Measurements from ENCODE around the gene NINL. TPM values are rescaled to one million over a fixed set of nuclear protein-coding genes. Genes with fewer than 3 reads are reported as not detected.

The NINL gene
- total and polyA plus RNA-seq, 2 of the 8 experiments (the other 6 are each of a cell fraction or from before 2014, with no cell fraction given) = 15.3 to 30.0 TPM

DNA sequence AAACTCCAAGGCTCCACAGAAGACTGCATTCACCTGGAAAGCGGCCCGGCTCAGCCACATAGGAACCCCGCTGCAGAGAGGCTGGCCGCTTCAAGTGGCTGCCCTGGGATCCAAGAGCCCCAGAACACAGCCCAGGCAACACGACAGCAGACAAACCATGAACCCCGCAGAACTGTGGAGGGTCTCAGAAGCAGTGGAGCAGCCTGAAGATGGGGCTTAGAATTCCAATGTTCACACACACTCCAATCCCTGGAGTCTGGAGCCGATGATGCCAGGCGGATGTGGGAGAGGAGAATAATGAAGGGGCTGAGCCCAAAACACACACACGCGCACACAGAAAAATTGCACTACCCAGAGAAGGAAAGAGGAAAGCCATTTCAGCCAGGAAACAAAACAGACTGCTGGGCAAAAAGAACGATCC is 52.4 kb downstream of the NINL start (continued):
- TF ChIP-seq CTBP2 (IDR thresholded peaks at IDR 0.05; ENCODE audit: borderline replicate concordance, insufficient read depth, insufficient read length, low read length) (no peak), POLR2AphosphoS5 (IDR thresholded peaks at IDR 0.05; ENCODE audit: low read depth, low read length) (no peak), GABPA (IDR thresholded peaks at IDR 0.05; ENCODE audit: borderline replicate concordance, insufficient read depth, low read length) (no peak), FOSL1 (IDR thresholded peaks at IDR 0.05; ENCODE audit: insufficient read depth, low read depth, low read length) (no peak)
